WERI-Rb-1 (cell line): ENCODE data around the gene AQP3.
A peak's percentile ranks its signal among the peaks of the same experiment; 100 is the strongest.
"Not testable (repeated sequence)": the region's sequence is repeated elsewhere in the genome, so short reads cannot be mapped to it uniquely, and the experiment has no call there.

Source experiments
- DNase-seq: peaks from one replicate; pipeline ENCODE4 v3.0.0-alpha.2; 2020
- H3K27ac ChIP-seq: fragments of 250-450 bp; sonication (Bioruptor Pico); 2 replicates; pipeline ENCODE4 v1.5.1; 2020; ENCODE audit warnings: mild to moderate bottlenecking, moderate library complexity
- H3K27me3 ChIP-seq: fragments of 250-450 bp; sonication (Bioruptor Pico); 2 replicates; pipeline ENCODE4 v1.5.1; 2021; ENCODE audit warnings: mild to moderate bottlenecking, low read depth, moderate library complexity; ENCODE audit not compliant: insufficient read depth, severe bottlenecking
- H3K36me3 ChIP-seq: fragments of 250-450 bp; sonication (Bioruptor Pico); 2 replicates; pipeline ENCODE4 v1.5.1; 2020; ENCODE audit warnings: mild to moderate bottlenecking, moderate library complexity
- H3K4me3 ChIP-seq: 2 replicates; pipeline ENCODE4 v1.5.1; 2011; ENCODE audit warnings: low read depth, mild to moderate bottlenecking, control low read depth, low read length
- H3K9me3 ChIP-seq: fragments of 250-450 bp; sonication (Bioruptor Pico); 2 replicates; pipeline ENCODE4 v1.5.1; 2021; ENCODE audit warnings: mild to moderate bottlenecking, moderate library complexity; ENCODE audit not compliant: severe bottlenecking
- CTCF ChIP-seq: IDR thresholded peaks from 2 replicates; pipeline ENCODE4 v1.5.1; 2011; ENCODE audit warnings: low read depth, mild to moderate bottlenecking, control low read depth, inconsistent platforms, low read length

Gene AQP3

GRCh38 chr9:33395159-33395879 is 52.1 kb downstream of the AQP3 start:
- H3K36me3 ChIP-seq, H3K9me3 ChIP-seq, DNase-seq, H3K27me3 ChIP-seq, H3K27ac ChIP-seq, H3K4me3 ChIP-seq: not testable (repeated sequence)

GRCh38 chr9:33393986-33394385 is 53.4 kb downstream of the AQP3 start:
- not testable (repeated sequence) for H3K36me3 ChIP-seq, DNase-seq, H3K9me3 ChIP-seq, H3K4me3 ChIP-seq, H3K27me3 ChIP-seq, H3K27ac ChIP-seq

DNA sequence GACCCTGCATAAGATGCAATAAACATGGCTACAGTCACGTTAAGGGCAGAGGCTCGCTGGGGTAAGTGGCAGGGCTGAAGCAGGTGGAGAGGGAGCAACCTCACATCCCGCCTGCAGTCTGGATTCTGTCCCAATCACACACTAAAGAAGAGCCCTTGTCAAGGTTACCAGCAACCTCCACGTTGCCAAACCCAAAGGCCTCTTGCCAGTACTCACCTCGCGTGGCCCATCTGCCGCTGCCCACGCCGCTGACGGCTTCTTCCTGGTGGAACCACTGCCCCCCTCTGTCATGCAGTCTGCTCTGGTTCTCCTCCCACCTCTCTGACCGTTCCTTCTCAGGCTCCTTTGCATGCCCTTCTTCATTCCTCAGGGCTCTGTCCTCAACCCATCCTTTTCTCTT is 53.8 kb downstream of the AQP3 start:
- no peaks in the 10 kb centered on the region for H3K36me3 ChIP-seq
- H3K4me3 ChIP-seq = no peak overlapping the region
- H3K27ac ChIP-seq = no peak overlapping the region
- no peaks in the 10 kb centered on the region for H3K9me3 ChIP-seq
- DNase-seq = no peak
- no peaks in the 10 kb centered on the region for H3K27me3 ChIP-seq
- TF ChIP-seq CTCF = no peak

DNA sequence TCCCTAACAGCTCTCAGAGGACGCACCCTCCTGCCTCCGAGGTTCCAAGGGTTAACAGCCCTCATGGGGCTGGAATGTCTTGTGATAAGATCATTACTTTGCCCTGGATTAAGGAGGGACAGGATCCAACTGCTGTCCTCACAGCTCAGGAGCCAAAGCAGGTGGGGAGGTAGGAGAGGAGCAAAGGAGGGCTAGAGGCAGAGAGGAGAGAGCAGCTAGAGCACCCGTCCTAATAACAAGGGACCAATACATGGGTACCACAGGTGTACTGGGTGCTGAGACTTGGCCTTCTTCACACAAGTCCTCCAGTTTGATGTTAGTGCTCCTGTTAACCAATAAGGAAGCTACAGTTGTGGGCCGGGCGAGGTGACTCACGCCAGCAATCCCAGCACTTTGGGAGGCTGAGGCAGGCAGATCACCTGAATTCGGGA is 54.8 kb downstream of the AQP3 start:
- H3K9me3 ChIP-seq, H3K27me3 ChIP-seq, H3K36me3 ChIP-seq, H3K4me3 ChIP-seq, H3K27ac ChIP-seq: not testable (repeated sequence)
- DNase-seq = peak; percentile 57
